HG03558 (cell line): ENCODE data around the gene REEP3.

ENCODE experiments used
- ATAC-seq: cut with Tn5 transposase; IDR thresholded peaks from one replicate; pipeline ENCODE4 v1.9.1; 2021; ENCODE audit warnings: moderate number of reproducible peaks; ENCODE audit not compliant: unreplicated experiment; ENCODE audit errors: extremely low read depth

The REEP3 gene

GRCh38 chr10:63624701-63625100 is 103.5 kb downstream of the REEP3 start:
- ATAC-seq = no peak

DNA sequence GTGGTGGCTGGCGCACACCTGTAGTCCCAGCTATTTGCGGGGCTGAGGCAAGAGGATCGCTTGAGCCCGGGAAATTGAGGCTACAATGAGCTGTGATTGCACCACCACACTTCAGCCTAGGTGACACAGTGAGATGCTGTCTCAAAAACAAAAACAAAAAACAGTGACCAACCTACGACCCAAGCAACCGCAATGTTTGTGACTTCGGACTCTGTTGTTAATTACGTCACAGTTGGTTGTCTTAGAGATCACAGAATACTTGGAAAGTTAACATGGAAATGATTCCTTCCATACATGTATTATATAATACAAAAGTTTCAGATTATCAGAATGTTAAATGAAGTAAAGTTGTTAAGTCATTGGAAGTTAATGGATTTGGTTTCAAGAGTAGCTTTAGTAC is 106.2 kb downstream of the REEP3 start:
- ATAC-seq = no peak

GRCh38 chr10:63627881-63628296 is 106.7 kb downstream of the REEP3 start:
- ATAC-seq = no peak

DNA sequence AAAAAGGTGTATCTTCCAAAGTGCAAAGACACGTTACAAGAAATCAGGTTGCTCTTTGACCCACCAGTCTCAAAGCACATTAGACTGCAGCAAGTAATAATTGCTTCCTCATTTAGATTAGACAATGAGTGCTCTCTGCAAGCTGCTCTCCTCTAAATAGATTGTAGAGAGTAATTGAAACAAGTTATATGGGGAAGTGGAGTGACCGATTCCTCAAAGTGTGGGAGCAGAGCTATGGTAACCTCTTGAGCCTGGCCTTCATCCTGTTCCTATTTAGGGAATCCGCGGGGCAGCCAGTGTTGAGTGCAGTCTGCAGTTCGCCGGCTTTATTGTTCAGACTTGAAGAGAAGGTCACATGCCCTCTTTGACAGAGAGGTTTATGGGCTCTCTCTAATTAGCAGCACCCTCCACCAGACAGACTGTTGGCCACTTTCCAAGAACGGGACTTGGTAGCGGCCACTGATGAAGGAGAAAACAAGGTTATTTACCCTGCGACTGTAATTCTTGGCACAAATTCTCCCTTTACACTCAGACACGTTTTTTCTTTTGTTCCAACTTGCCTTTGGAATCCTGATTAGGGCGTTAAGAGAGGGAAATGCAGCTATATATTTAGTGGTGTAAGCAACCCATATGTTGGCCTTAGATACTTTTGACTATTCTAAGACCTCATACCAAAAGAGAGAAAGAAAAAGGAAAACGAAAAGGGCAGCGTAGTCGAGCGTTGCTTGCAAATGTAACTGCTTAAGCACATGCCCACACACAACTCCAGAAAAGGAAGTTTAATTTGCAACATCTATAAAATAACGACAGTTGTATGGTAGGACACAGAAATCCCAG is 107.5 kb downstream of the REEP3 start:
- ATAC-seq = peak; percentile 12

GRCh38 chr10:63629363-63630084 is 108.3 kb downstream of the REEP3 start:
- peak; percentile 34 for ATAC-seq

- ATAC-seq = peak; percentile 29
These were observed 109.1 kb downstream of the REEP3 start for GRCh38 chr10:63630085-63630930.

DNA sequence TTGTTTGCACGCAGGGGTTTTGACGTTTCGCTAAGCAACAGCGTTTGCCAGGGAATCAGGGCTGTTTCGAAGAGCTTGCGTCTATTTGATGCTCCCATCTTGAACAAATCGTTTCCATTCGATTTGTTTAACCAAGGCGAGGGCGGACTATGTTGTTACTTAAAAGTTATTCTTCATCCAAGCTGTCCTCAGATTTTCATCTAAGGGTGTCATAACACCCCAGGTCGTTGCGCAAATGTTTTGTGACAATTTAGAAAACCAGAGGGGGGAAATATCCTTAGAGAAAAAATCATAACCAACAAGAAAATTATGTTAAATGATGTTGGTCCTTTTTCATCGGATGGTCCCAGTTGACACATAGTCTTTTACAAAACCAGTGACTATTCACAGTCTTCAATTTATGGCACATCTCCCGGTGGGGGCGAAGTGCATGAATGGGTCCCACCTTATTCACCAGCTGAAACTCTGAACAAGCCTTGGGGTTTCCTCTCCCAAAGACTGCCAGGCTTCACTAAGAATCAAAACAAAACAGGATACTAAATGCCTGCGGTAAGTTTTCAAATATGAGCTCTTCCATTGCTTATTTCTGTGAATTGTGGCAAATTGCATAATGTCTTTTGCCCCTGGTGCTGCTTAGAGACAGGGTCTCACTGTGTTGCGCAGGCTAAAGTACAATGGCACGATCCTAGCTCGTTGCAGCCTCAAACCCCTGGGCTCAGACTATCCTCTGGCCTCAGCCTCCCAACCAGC is 109.9 kb downstream of the REEP3 start:
- no peak for ATAC-seq

DNA sequence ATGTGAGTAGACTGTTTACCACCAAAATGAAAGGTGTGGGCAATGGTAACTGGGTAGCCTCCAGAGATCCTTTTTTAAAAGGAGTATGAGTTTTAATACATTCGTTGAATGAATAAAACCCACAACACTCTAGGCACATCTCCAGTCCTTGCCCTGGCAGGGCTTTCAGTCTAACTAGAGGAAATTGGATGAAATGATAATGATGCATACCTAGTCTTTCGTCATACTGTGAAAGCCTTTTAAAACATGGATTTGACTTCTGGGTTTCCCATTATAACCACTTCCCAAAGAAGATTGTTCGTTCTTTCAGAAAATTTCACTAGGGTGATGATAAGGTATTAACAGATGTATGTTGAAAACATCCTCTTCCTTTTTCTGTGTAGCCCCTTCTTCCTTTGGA is 110.8 kb downstream of the REEP3 start:
- ATAC-seq = no peak

GRCh38 chr10:63633677-63634487 is 112.7 kb downstream of the REEP3 start:
- ATAC-seq = no peak

DNA sequence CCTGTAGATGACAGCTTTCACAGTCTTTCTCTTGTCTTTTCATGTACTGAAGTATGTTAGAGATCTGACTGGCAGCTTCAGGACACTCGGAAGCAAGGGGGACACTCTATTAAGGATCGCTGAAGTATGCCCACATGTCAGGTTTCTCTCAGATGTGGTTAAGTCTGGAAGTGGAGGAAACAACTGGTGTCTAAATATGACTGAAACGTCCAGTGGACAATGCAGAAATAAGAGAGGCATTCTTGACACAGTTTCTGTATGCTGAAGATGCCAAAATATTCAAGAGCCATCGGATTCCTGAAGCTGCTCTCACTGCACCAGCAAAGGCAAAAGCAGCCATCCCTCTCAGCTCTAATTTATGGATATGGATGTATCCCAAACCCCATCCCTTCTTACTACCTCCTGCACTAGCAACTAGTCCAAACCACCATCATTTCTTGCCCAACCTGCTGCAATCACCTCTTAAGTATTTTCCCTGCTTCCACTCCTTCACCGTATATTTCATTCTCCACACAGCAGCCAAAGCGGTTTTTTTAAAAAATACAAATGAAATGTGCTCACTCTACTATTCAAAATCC is 113.4 kb downstream of the REEP3 start:
- no peak for ATAC-seq

DNA sequence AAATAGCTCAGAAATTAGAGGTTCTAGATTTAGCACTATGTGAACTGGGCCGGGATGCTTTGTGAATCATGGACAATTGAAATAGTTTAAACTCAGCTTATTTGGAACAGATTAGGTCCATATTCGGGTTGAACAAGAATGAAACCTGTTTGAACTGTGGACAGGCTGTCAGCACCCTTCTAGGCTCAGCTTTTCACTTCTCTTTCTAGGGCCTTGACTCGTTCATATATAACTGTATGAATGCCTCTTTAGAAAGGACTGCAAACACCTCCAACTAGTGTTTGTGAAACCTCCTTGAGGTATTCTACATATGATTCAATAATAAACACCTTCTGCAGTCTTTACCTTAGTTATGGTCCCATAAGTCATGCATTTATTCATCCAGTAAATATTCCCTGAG is 115.6 kb downstream of the REEP3 start:
- no peak for ATAC-seq

GRCh38 chr10:63637901-63638327 is 116.7 kb downstream of the REEP3 start:
- no peak for ATAC-seq

- ATAC-seq = no peak
These were observed 120.2 kb downstream of the REEP3 start for GRCh38 chr10:63641366-63641765.

- ATAC-seq = no peak
These were observed 120.6 kb downstream of the REEP3 start for GRCh38 chr10:63641799-63642198.

- ATAC-seq = no peak
These were observed 121.6 kb downstream of the REEP3 start for GRCh38 chr10:63642808-63643207.

GRCh38 chr10:63644418-63645142 is 123.4 kb downstream of the REEP3 start:
- ATAC-seq = no peak

GRCh38 chr10:63645195-63645594 is 124.0 kb downstream of the REEP3 start:
- ATAC-seq = no peak

- ATAC-seq = no peak
These were observed 125.3 kb downstream of the REEP3 start for GRCh38 chr10:63646491-63646890.
